ENCODE results near the gene RBM26. TPM values are rescaled to one million over a fixed set of nuclear protein-coding genes. Genes with fewer than 3 reads are reported as not detected.

Gene RBM26
- total RNA-seq, 1 experiment from 2014 or later: 32.2 TPM

GRCh38 chr13:79393564-79394249 is 12.3 kb downstream of the RBM26 start:
- Histone ChIP-seq H3K4me3 (ENCODE audit: low read depth in 2 of 2, low read length in 2 of 2) (peak overlapping the region in 1 of 2 experiments; percentile 31; a peak in 2 of 4 replicates), H3K27me3 (ENCODE audit: control insufficient read depth, insufficient read depth, low read length) (no peaks in the 10 kb centered on the region), H3K4me1 (ENCODE audit: control insufficient read depth, insufficient read depth, low read length) (peaks cover 21% of the 10 kb centered on the region), H3K36me3 (ENCODE audit: control insufficient read depth, insufficient read depth, low read length) (no peaks in the 10 kb centered on the region; the same call in none of the 2 replicates), H3K9me3 (ENCODE audit: control insufficient read depth, insufficient read depth, low read depth, low read length) (0 out of 2 replicates have a peak, but pooled peaks cover 6% of the 10 kb centered on the region), H3K27ac (ENCODE audit: low read length) (peak overlapping the region; percentile 61)
- ATAC-seq (peak; percentile 89), DNase-seq (ENCODE audit: low read depth, low spot score) (no peak)
- CTCF ChIA-PET: no interaction called here
- POLR2A ChIA-PET: no interaction called here
- in situ Hi-C loops (cut with HindIII; ENCODE audit: low pct_unique_long_range_greater_than_20kb, low sequenced_read_pairs): no loop called here
- intact Hi-C loops (cut with micrococcal nuclease; ENCODE audit: unreplicated experiment): no loop called here
- BruUV-seq (replicated peaks): no TSS peak
- TF ChIP-seq TCF7L2 (IDR thresholded peaks at IDR 0.05; ENCODE audit: low read depth, low read length) (no peak), SIN3A (IDR thresholded peaks at IDR 0.05; ENCODE audit: borderline replicate concordance, insufficient read depth, low read depth, low read length) (no peak), POLR2AphosphoS5 (IDR thresholded peaks at IDR 0.05; ENCODE audit: low read depth, low read length) (peak; percentile 28; the same call in 1 of the 2 replicates)

- TF ChIP-seq TCF7L2 (IDR thresholded peaks at IDR 0.05; ENCODE audit: low read depth, low read length): no peak
- TF ChIP-seq POLR2AphosphoS5 (IDR thresholded peaks at IDR 0.05; ENCODE audit: low read depth, low read length): no peak
- no peak for TF ChIP-seq REST (IDR thresholded peaks at IDR 0.05; ENCODE audit: insufficient read depth in 1 of 2, low read depth in 2 of 2, low read length in 1 of 2)
- TF ChIP-seq SIN3A (IDR thresholded peaks at IDR 0.05; ENCODE audit: borderline replicate concordance, insufficient read depth, low read depth, low read length): no peak
- no peak for TF ChIP-seq CTCF (IDR thresholded peaks at IDR 0.05)
- H3K27ac ChIP-seq (ENCODE audit: low read length): peak overlapping the region; percentile 44; the same call in 1 of the 2 replicates
- intact Hi-C loops (cut with micrococcal nuclease; ENCODE audit: unreplicated experiment): no loop called here
- no peaks in the 10 kb centered on the region for H3K27me3 ChIP-seq (ENCODE audit: control insufficient read depth, insufficient read depth, low read length)
- in situ Hi-C loops (cut with HindIII; ENCODE audit: low pct_unique_long_range_greater_than_20kb, low sequenced_read_pairs): no loop called here
- H3K4me3 ChIP-seq (ENCODE audit: low read depth in 2 of 2, low read length in 2 of 2): peak overlapping the region in 1 of 2 experiments; percentile 31; a peak in 2 of 4 replicates
- ChIA-PET CTCF (no interaction called here), POLR2A (interaction anchor here (0.6 kb wide), 1 partner anchor 162 kb away, joined by 3 read pairs; no protein-coding TSS in a partner anchor)
- no peaks in the 10 kb centered on the region for H3K36me3 ChIP-seq (ENCODE audit: control insufficient read depth, insufficient read depth, low read length)
- ATAC-seq: peak; percentile 78
- peaks cover 21% of the 10 kb centered on the region for H3K4me1 ChIP-seq (ENCODE audit: control insufficient read depth, insufficient read depth, low read length)
- DNase-seq (ENCODE audit: low read depth, low spot score): peak; percentile 38
- H3K9me3 ChIP-seq (ENCODE audit: control insufficient read depth, insufficient read depth, low read depth, low read length): 0 out of 2 replicates have a peak, but pooled peaks cover 6% of the 10 kb centered on the region
- BruUV-seq (replicated peaks): no TSS peak
Measured at GRCh38 chr13:79392882-79393563, 13.0 kb downstream of the RBM26 start.

Measured in Panc1 (cell line).